H9 (cell line): ENCODE results near the gene ATG9B. TPM values are rescaled to one million over a fixed set of nuclear protein-coding genes. Genes with fewer than 3 reads are reported as not detected.

Experiments
- DNase-seq: peaks from one replicate; pipeline ENCODE4 v3.0.0-alpha.2; 2017
- H2AFZ ChIP-seq: one replicate; pipeline ENCODE4 v1.6.1; 2013; ENCODE audit warnings: mild to moderate bottlenecking, low read length, control low read depth, moderate library complexity
- H2AK5ac ChIP-seq: 2 replicates; pipeline ENCODE4 v1.6.1; 2013; ENCODE audit warnings: low read length, control low read depth, mixed read lengths; ENCODE audit not compliant: insufficient read length
- H2BK120ac ChIP-seq: one replicate; pipeline ENCODE4 v1.6.1; 2013; ENCODE audit warnings: low read depth, mild to moderate bottlenecking, low read length, control low read depth, inconsistent platforms; ENCODE audit not compliant: poor library complexity, severe bottlenecking
- H2BK12ac ChIP-seq: 2 replicates; pipeline ENCODE4 v1.6.1; 2013; ENCODE audit warnings: low read length, control low read depth, mixed read lengths, low read depth; ENCODE audit not compliant: insufficient read length
- H2BK15ac ChIP-seq: 2 replicates; pipeline ENCODE4 v1.6.1; 2013; ENCODE audit warnings: low read depth, low read length, control low read depth
- H2BK20ac ChIP-seq: one replicate; pipeline ENCODE4 v1.6.1; 2013; ENCODE audit warnings: low read depth, mild to moderate bottlenecking, low read length, control low read depth, inconsistent platforms; ENCODE audit not compliant: poor library complexity, severe bottlenecking
- H2BK5ac ChIP-seq: 2 replicates; pipeline ENCODE4 v1.6.1; 2013; ENCODE audit warnings: low read length, control low read depth, mixed read lengths; ENCODE audit not compliant: insufficient read length
- H3K14ac ChIP-seq: 2 replicates; pipeline ENCODE4 v1.6.1; 2013; ENCODE audit warnings: low read length, control low read depth; ENCODE audit not compliant: insufficient read depth
- H3K18ac ChIP-seq: 2 replicates; pipeline ENCODE4 v1.6.1; 2013; ENCODE audit warnings: low read depth, mild to moderate bottlenecking, mixed read lengths, low read length, control low read depth; ENCODE audit not compliant: insufficient read length
- H3K23ac ChIP-seq: 2 replicates; pipeline ENCODE4 v1.6.1; 2013; ENCODE audit warnings: low read length, control low read depth, mixed read lengths, low read depth; ENCODE audit not compliant: insufficient read length
- H3K23me2 ChIP-seq: 2 replicates; pipeline ENCODE4 v1.6.1; 2013; ENCODE audit warnings: low read depth, mild to moderate bottlenecking, mixed read lengths, low read length, control low read depth; ENCODE audit not compliant: insufficient read length, poor library complexity, severe bottlenecking
- H3K27ac ChIP-seq: 2 replicates; pipeline ENCODE4 v1.5.1; 2013; ENCODE audit warnings: low read length, control low read depth, mixed read lengths, low read depth; ENCODE audit not compliant: insufficient read length
- H3K27me3 ChIP-seq: 2 replicates; pipeline ENCODE4 v1.6.1; 2013; ENCODE audit warnings: low read length, control low read depth, inconsistent platforms; ENCODE audit not compliant: insufficient read depth
- H3K4ac ChIP-seq: 2 replicates; pipeline ENCODE4 v1.6.1; 2013; ENCODE audit warnings: low read depth, mild to moderate bottlenecking, control low read depth, inconsistent platforms, low read length, moderate library complexity
- H3K4me1 ChIP-seq: 2 replicates; pipeline ENCODE4 v1.6.1; 2013; ENCODE audit warnings: low read length, control low read depth, inconsistent platforms; ENCODE audit not compliant: insufficient read depth
- H3K4me2 ChIP-seq: 2 replicates; pipeline ENCODE4 v1.6.1; 2013; ENCODE audit warnings: low read length, control low read depth, mixed read lengths; ENCODE audit not compliant: insufficient read length, insufficient read depth
- H3K56ac ChIP-seq: 2 replicates; pipeline ENCODE4 v1.6.1; 2013; ENCODE audit warnings: low read depth, mild to moderate bottlenecking, mixed read lengths, low read length, control low read depth; ENCODE audit not compliant: insufficient read length
- H3K79me1 ChIP-seq: 2 replicates; pipeline ENCODE4 v1.6.1; 2013; ENCODE audit warnings: low read depth, mild to moderate bottlenecking, moderate library complexity, low read length, control low read depth, inconsistent platforms; ENCODE audit not compliant: insufficient read depth, poor library complexity, severe bottlenecking
- H3K79me2 ChIP-seq: 2 replicates; pipeline ENCODE4 v1.6.1; 2013; ENCODE audit warnings: low read length, control low read depth, inconsistent platforms; ENCODE audit not compliant: insufficient read depth
- H3K9ac ChIP-seq: 2 replicates; pipeline ENCODE4 v1.6.1; 2013; ENCODE audit warnings: low read length, control low read depth, mixed read lengths; ENCODE audit not compliant: insufficient read length; ENCODE audit errors: extremely low read depth
- H3K9me3 ChIP-seq: one replicate; pipeline ENCODE4 v1.6.1; 2013; ENCODE audit warnings: low read depth, low read length, inconsistent platforms; ENCODE audit not compliant: control insufficient read depth
- H3T11ph ChIP-seq: one replicate; pipeline ENCODE4 v1.6.1; 2013; ENCODE audit warnings: mild to moderate bottlenecking, low read length, control low read depth, inconsistent platforms
- H4K20me1 ChIP-seq: one replicate; pipeline ENCODE4 v1.6.1; 2013; ENCODE audit not compliant: control insufficient read depth, insufficient read length, insufficient read depth
- H4K5ac ChIP-seq: 2 replicates; pipeline ENCODE4 v1.6.1; 2013; ENCODE audit warnings: low read depth, mild to moderate bottlenecking, mixed read lengths, low read length, control low read depth; ENCODE audit not compliant: insufficient read length
- H4K8ac ChIP-seq: replicated peaks from 2 replicates; pipeline ENCODE4 v1.6.1; 2013; ENCODE audit warnings: low read length, control low read depth, mixed read lengths, low read depth; ENCODE audit not compliant: insufficient read length
- H4K91ac ChIP-seq: 2 replicates; pipeline ENCODE4 v1.6.1; 2013; ENCODE audit warnings: low read depth, mild to moderate bottlenecking, moderate library complexity, mixed read lengths, low read length, control low read depth; ENCODE audit not compliant: insufficient read length
- H3K27ac Mint-ChIP-seq, 3 experiments: 2 replicates in 2 of 3; 3 replicates in 1 of 3; pipeline ENCODE4 v1.8.0; 2020 to 2021; ENCODE audit warnings: mixed read lengths in 3 of 3, mild to moderate bottlenecking in 1 of 3, moderate library complexity in 1 of 3
- H3K27me3 Mint-ChIP-seq: 2 replicates; pipeline ENCODE4 v1.8.0; 2021; ENCODE audit warnings: low read depth, mild to moderate bottlenecking, moderate library complexity, mixed read lengths
- H3K36me3 Mint-ChIP-seq, 3 experiments: 2 replicates in 2 of 3; 3 replicates in 1 of 3; pipeline ENCODE4 v1.8.0; 2020 to 2021; ENCODE audit warnings: low read depth in 3 of 3, mixed read lengths in 3 of 3; ENCODE audit not compliant: insufficient read depth in 1 of 3
- H3K4me1 Mint-ChIP-seq, 2 experiments: 2 replicates each; pipeline ENCODE4 v1.8.0; 2020; ENCODE audit warnings: mixed read lengths in 2 of 2
- H3K4me3 Mint-ChIP-seq, 2 experiments: 2 replicates in 1 of 2; 3 replicates in 1 of 2; pipeline ENCODE4 v1.8.0; 2020 to 2021; ENCODE audit warnings: mild to moderate bottlenecking in 2 of 2, mixed read lengths in 2 of 2, moderate library complexity in 1 of 2
- H3K9me3 Mint-ChIP-seq, 2 experiments: 2 replicates in 1 of 2; 3 replicates in 1 of 2; pipeline ENCODE4 v1.8.0; 2020; ENCODE audit warnings: mild to moderate bottlenecking in 2 of 2, mixed read lengths in 2 of 2, moderate library complexity in 1 of 2
- CTCF ChIP-seq: fragments of 200-600 bp; sonication (generic); conservative IDR thresholded peaks from 3 replicates; pipeline ENCODE4 v1.8.0; 2021; ENCODE audit warnings: antibody characterized with exemption, mild to moderate bottlenecking
- WGBS: extraction: QIAGEN DNeasy Blood & Tissue Kit; methylation state at CpG from one replicate; pipeline ENCODE4 v1.1.7; 2013; ENCODE audit warnings: missing lambda C conversion rate, low lambda C conversion rate, mixed read lengths; ENCODE audit not compliant: insufficient read length; ENCODE audit errors: extremely low coverage; 5-methylcytosine and 5-hydroxymethylcytosine counted together
- total RNA-seq: library from RNA; stranded (reverse); gene quantifications from 2 replicates; pipeline ENCODE4 v1.2.1, GENCODE V29; 2021

Gene ATG9B
- total RNA-seq, 1 experiment from 2014 or later, result 1.5 TPM

DNA sequence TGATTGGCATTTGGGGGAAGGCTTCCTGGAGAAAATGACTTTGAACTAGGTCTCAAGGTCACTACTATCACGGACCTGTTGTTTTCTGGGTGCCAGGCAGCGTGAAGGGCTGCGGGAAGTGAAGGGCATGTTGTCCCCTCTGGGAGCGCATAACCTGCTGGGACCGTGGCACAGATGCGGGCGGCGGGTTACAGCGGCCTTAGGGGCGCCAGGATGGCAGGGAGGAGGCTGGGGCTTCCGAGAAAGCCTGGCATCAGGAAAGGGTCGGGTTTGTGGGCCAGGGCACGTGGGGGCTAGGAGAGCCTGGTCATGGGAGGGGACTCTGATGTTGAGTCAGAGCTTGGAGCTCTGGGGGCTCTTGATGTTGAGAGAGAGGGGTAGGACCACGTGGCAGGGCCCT, 41.2 kb upstream of the ATG9B start:
- Histone ChIP-seq H3K9me3 (no peaks in the 10 kb centered on the region), H3K4me2 (no peak overlapping the region), H3T11ph (no peak overlapping the region), H2BK20ac (no peak overlapping the region), H3K79me1 (no peaks in the 10 kb centered on the region), H3K27me3 (no peaks in the 10 kb centered on the region), H4K20me1 (no peaks in the 10 kb centered on the region), H4K8ac (no peak overlapping the region), H3K4ac (no peak overlapping the region), H2AFZ (no peak overlapping the region), H3K9ac (no peak overlapping the region), H3K79me2 (no peaks in the 10 kb centered on the region), H2BK15ac (no peak overlapping the region), H3K27ac (no peak overlapping the region), H2AK5ac (no peak overlapping the region), H3K56ac (no peak overlapping the region), H3K14ac (no peak overlapping the region), H4K5ac (no peak overlapping the region), H3K18ac (no peak overlapping the region), H2BK5ac (no peak overlapping the region), H2BK120ac (no peak overlapping the region), H4K91ac (no peak overlapping the region), H3K4me1 (peaks cover 4% of the 10 kb centered on the region; the same call in 1 of the 2 replicates), H3K23ac (no peak overlapping the region), H3K23me2 (peaks cover 14% of the 10 kb centered on the region), H2BK12ac (no peak overlapping the region)
- TF ChIP-seq CTCF, result no peak
- Mint-ChIP-seq H3K27me3 (no peaks in the 10 kb centered on the region), H3K36me3 (peaks cover 31 to 55% (median 50%) of the 10 kb centered on the region in 3 experiments; a peak in 6 of 7 replicates), H3K9me3 (no peaks in the 10 kb centered on the region; a peak in 2 of 5 replicates), H3K27ac (peak overlapping the region in 2 of 3 experiments; percentile 46 to 70; a peak in 1 of 7 replicates), H3K4me3 (no peak overlapping the region; a peak in 1 of 5 replicates), H3K4me1 (peaks cover 28 to 33% of the 10 kb centered on the region in 2 experiments)
- no CpG with 5 or more reads among the region's 14 CpGs for WGBS
- no peak for DNase-seq
